ENCODE data around the gene DHX30. TPM values are rescaled to one million over a fixed set of nuclear protein-coding genes. Genes with fewer than 3 reads are reported as not detected.

Gene DHX30
- total and polyA plus RNA-seq, 2 of the 8 experiments (the other 6 are each of a cell fraction or from before 2014, with no cell fraction given), result 82.4 to 97.9 TPM

- H2BK120ac ChIP-seq (replicated peaks; ENCODE audit: low read depth, low read length), result no peak overlapping the region
- CTCF ChIA-PET (ENCODE audit: partially characterized antibody), result interaction anchor here (1.1 to 1.9 kb wide), 5 partner anchors 10 to 50 kb away, joined by 3 to 8 read pairs (median 5); no protein-coding TSS in a partner anchor
- no peak overlapping the region for H2BK20ac ChIP-seq (ENCODE audit: low read length)
- H3K9me3 ChIP-seq (ENCODE audit: insufficient read depth in 2 of 2, low read depth in 1 of 2, low read length in 1 of 2), result no peaks in the 10 kb centered on the region
- no peak overlapping the region for H2AFZ ChIP-seq (ENCODE audit: low read length)
- DNase-seq (ENCODE audit: low read depth in 1 of 2, low spot score in 2 of 2) (no peak), FAIRE-seq (no peak)
- no peak overlapping the region for H4K91ac ChIP-seq (replicated peaks; ENCODE audit: insufficient read length, low read length)
- peaks cover 7 to 29% (median 23%) of the 10 kb centered on the region in 4 experiments; a peak in 7 of 8 replicates for H3K36me3 ChIP-seq (ENCODE audit: control insufficient read depth in 2 of 4, insufficient read depth in 4 of 4, low read length in 3 of 4)
- H3K4me3 ChIP-seq (ENCODE audit: extremely low read depth in 1 of 4, insufficient read depth in 2 of 4, low read depth in 3 of 4, low read length in 4 of 4), result no peak overlapping the region
- WGBS, 2 experiments (ENCODE audit: extremely low coverage in 1 of 2, insufficient coverage in 1 of 2, insufficient read length in 1 of 2, insufficient replicate concordance in 2 of 2, low coverage in 1 of 2, low lambda C conversion rate in 2 of 2, missing lambda C conversion rate in 1 of 2), result 86% methylated on average over 1 of the region's 1 CpG; no CpG with 5 or more reads in 1 of the 2 experiments
- no peak overlapping the region for H2BK12ac ChIP-seq (ENCODE audit: low read depth, low read length)
- no peak overlapping the region for H3K56ac ChIP-seq (replicated peaks; ENCODE audit: insufficient read length, low read depth, low read length)
- no peak overlapping the region for H3K23ac ChIP-seq (ENCODE audit: insufficient read length)
- H4K5ac ChIP-seq (ENCODE audit: insufficient read length, low read depth, low read length), result no peak overlapping the region
- H3K27ac ChIP-seq (ENCODE audit: low read depth, low read length), result no peak overlapping the region
- H3K9ac ChIP-seq (replicated peaks in 1 of 4; ENCODE audit: extremely low read depth in 1 of 4, low read depth in 3 of 4, low read length in 3 of 4), result no peak overlapping the region
- H2BK15ac ChIP-seq (ENCODE audit: low read length), result no peak overlapping the region
- no peaks in the 10 kb centered on the region for H3K79me2 ChIP-seq (ENCODE audit: control insufficient read depth in 1 of 2, insufficient read depth in 2 of 2, low read length in 2 of 2)
- H3K14ac ChIP-seq (ENCODE audit: insufficient read length), result no peak overlapping the region
- H4K20me1 ChIP-seq (replicated peaks in 1 of 2; ENCODE audit: control insufficient read depth in 1 of 2, insufficient read depth in 2 of 2, low read length in 2 of 2), result no peaks in the 10 kb centered on the region
- H3K23me2 ChIP-seq (ENCODE audit: low read depth, low read length), result no peaks in the 10 kb centered on the region
- no peak overlapping the region for H2BK5ac ChIP-seq (ENCODE audit: low read depth, low read length)
- H2AK5ac ChIP-seq (ENCODE audit: low read depth, low read length), result no peak overlapping the region
- H3K4me2 ChIP-seq (ENCODE audit: insufficient read depth in 1 of 2, low read depth in 2 of 2, low read length in 2 of 2), result peak overlapping the region in 1 of 2 experiments; percentile 17; a peak in 1 of 4 replicates
- H3K4ac ChIP-seq (replicated peaks; ENCODE audit: insufficient read length, low read depth, low read length), result no peak overlapping the region
- H3K27me3 ChIP-seq (replicated peaks in 1 of 4; ENCODE audit: control insufficient read depth in 3 of 4, extremely low read depth in 1 of 4, insufficient read depth in 3 of 4, low read length in 3 of 4), result no peaks in the 10 kb centered on the region
- POLR2A ChIA-PET (ENCODE audit: partially characterized antibody), result interaction anchor here (0.6 to 2.0 kb wide), 2 partner anchors 10 to 23 kb away, joined by 3 to 5 read pairs; no protein-coding TSS in a partner anchor
- no peaks in the 10 kb centered on the region for H3K79me1 ChIP-seq (ENCODE audit: low read depth, low read length)
- H3K18ac ChIP-seq (ENCODE audit: extremely low read depth, low read length), result no peak overlapping the region
- peaks cover 0 to 3% (median 0%) of the 10 kb centered on the region in 4 experiments; a peak in 2 of 7 replicates for H3K4me1 ChIP-seq (replicated peaks in 1 of 4; ENCODE audit: control insufficient read depth in 3 of 4, insufficient read depth in 4 of 4, low read length in 3 of 4)
- no peak overlapping the region for H4K8ac ChIP-seq (ENCODE audit: extremely low read depth, insufficient read depth, low read length)
- TF ChIP-seq KDM4A (IDR thresholded peaks at IDR 0.05; ENCODE audit: low read depth, low read length, severe bottlenecking) (no peak), ASH2L (IDR thresholded peaks at IDR 0.05; ENCODE audit: low read length) (no peak), CREB1 (IDR thresholded peaks at IDR 0.05) (no peak), POLR2AphosphoS5 (IDR thresholded peaks at IDR 0.05; ENCODE audit: low read depth, low read length) (no peak), POU5F1 (IDR thresholded peaks at IDR 0.05; ENCODE audit: low read depth, low read length) (no peak), GABPA (IDR thresholded peaks at IDR 0.05; ENCODE audit: borderline replicate concordance, insufficient read depth, low read length) (no peak), PHF8 (conservative IDR thresholded peaks at IDR 0.05; ENCODE audit: low read depth, low read length) (no peak), BCL11A (IDR thresholded peaks at IDR 0.05; ENCODE audit: low read depth in 2 of 2, low read length in 2 of 2) (no peak), FOSL1 (IDR thresholded peaks at IDR 0.05; ENCODE audit: insufficient read depth, low read depth, low read length) (no peak), JUN (IDR thresholded peaks at IDR 0.05; ENCODE audit: low read depth, low read length) (no peak), YY1 (IDR thresholded peaks at IDR 0.05; ENCODE audit: low read depth, low read length) (no peak), CTBP2 (IDR thresholded peaks at IDR 0.05; ENCODE audit: borderline replicate concordance, insufficient read depth, insufficient read length, low read length) (no peak), EZH2 (IDR thresholded peaks at IDR 0.05; ENCODE audit: low read depth, low read length, severe bottlenecking) (no peak), NANOG (IDR thresholded peaks at IDR 0.05; ENCODE audit: insufficient read depth, low read depth, low read length, poor library complexity, severe bottlenecking) (no peak), CEBPB (IDR thresholded peaks at IDR 0.05; ENCODE audit: low read depth, low read length) (no peak)
These were observed 72.0 kb downstream of the DHX30 start for GRCh38 chr3:47874913-47875312.
